ENCODE results near the gene RAET1L.
"Not testable (repeated sequence)": the region's sequence is repeated elsewhere in the genome, so short reads cannot be mapped to it uniquely, and the experiment has no call there.

The RAET1L gene

GRCh38 chr6:150025201-150025917 is at the start of gene RAET1L:
Gene RAET1L, minus strand, starts transcription at chr6:150025532. Its CDS starts 61 bp downstream, at chr6:150025471.
- DNase-seq, result peak; percentile 48

GRCh38 chr6:150075034-150075421 is 49.7 kb upstream of the RAET1L start:
- DNase-seq, result no peak

GRCh38 chr6:150074396-150075033 is 49.2 kb upstream of the RAET1L start:
- not testable (repeated sequence) for DNase-seq

- DNase-seq, result peak; percentile 56
Measured at GRCh38 chr6:150072201-150072600, 46.9 kb upstream of the RAET1L start.

GRCh38 chr6:150070236-150070818 is 45.0 kb upstream of the RAET1L start:
- no peak for DNase-seq

- no peak for DNase-seq
Measured at GRCh38 chr6:150069706-150070105, 44.4 kb upstream of the RAET1L start.

GRCh38 chr6:150068720-150069648 is 43.7 kb upstream of the RAET1L start, which contains the start of gene ULBP3:
Gene ULBP3, minus strand, starts transcription at chr6:150069121. Its CDS starts 55 bp downstream, at chr6:150069066.
- DNase-seq, result peak; percentile 74

- DNase-seq, result no peak
Measured at GRCh38 chr6:150068151-150068550, 42.8 kb upstream of the RAET1L start.

- no peak for DNase-seq
Measured at GRCh38 chr6:150065083-150065482, 39.8 kb upstream of the RAET1L start.

- DNase-seq, result no peak
Measured at GRCh38 chr6:150063640-150064039, 38.3 kb upstream of the RAET1L start.

GRCh38 chr6:150059973-150060372 is 34.6 kb upstream of the RAET1L start:
- not testable (repeated sequence) for DNase-seq

- DNase-seq, result no peak
Measured at GRCh38 chr6:150058986-150059385, 33.7 kb upstream of the RAET1L start.

- DNase-seq, result no peak
Measured at GRCh38 chr6:150058231-150058792, 33.0 kb upstream of the RAET1L start.

GRCh38 chr6:150057501-150057951 is 32.2 kb upstream of the RAET1L start:
- no peak for DNase-seq

- DNase-seq, result no peak
Measured at GRCh38 chr6:150056916-150057315, 31.6 kb upstream of the RAET1L start.

GRCh38 chr6:150056156-150056555 is 30.8 kb upstream of the RAET1L start:
- no peak for DNase-seq

GRCh38 chr6:150055131-150055530 is 29.8 kb upstream of the RAET1L start:
- no peak for DNase-seq

- DNase-seq, result no peak
Measured at GRCh38 chr6:150053450-150053849, 28.1 kb upstream of the RAET1L start.

- DNase-seq, result no peak
Measured at GRCh38 chr6:150050846-150051245, 25.5 kb upstream of the RAET1L start.

GRCh38 chr6:150048099-150048498 is 22.8 kb upstream of the RAET1L start:
- no peak for DNase-seq

- DNase-seq, result no peak
Measured at GRCh38 chr6:150046943-150047342, 21.6 kb upstream of the RAET1L start.

GRCh38 chr6:150044621-150045145 is 19.4 kb upstream of the RAET1L start:
- DNase-seq, result no peak

Measured in activated CD4-positive, alpha-beta T cell treated with anti-CD3 and anti-CD28 coated beads for 48 hours (primary cell).